ENCODE measurements around the gene GRB10. TPM values are rescaled to one million over a fixed set of nuclear protein-coding genes. Genes with fewer than 3 reads are reported as not detected.

GRB10 gene
- total RNA-seq, 1 donor from 2014 or later: 48.6 TPM

DNA sequence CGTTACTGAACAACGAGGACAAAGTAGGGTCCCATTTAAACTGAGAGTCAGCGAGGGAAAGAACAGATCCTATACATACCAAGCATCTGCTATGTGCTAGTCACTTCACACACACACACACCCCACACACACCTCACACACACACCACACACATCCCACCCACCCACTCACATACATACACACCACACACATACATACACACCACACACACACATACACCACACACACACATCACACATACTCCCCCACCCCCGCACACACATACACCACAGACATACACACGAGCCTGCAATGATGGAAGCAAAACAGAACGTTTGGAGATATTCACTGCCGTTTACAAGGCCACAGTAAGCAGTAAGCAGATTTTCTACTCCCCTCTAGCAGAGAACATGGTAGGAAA lies 607 bp upstream of the GRB10 start:
- H3K9me3 ChIP-seq: no peaks in the 10 kb centered on the region
- H3K27me3 ChIP-seq: no peaks in the 10 kb centered on the region
- peak overlapping the region; percentile 38 to 45 for H3K4me3 ChIP-seq
- peaks cover 40% of the 10 kb centered on the region for H3K4me1 ChIP-seq
- no peak for DNase-seq (ENCODE audit: extremely low spot score in 2 of 2)
- H3K36me3 ChIP-seq: no peaks in the 10 kb centered on the region
- TF ChIP-seq POLR2AphosphoS5 (IDR thresholded peaks at IDR 0.05; ENCODE audit: insufficient read depth in 1 of 2, low read depth in 1 of 2) (no peak), POLR2A (IDR thresholded peaks at IDR 0.05) (no peak), CTCF (IDR thresholded peaks at IDR 0.05) (no peak)
- intact Hi-C loops (cut with DNase I): loop anchor here (10.0 kb wide), 1 partner anchor 309 kb away; no protein-coding TSS in a partner anchor
- H3K27ac ChIP-seq: no peak overlapping the region

- H3K27ac ChIP-seq: no peak overlapping the region
- H3K9me3 ChIP-seq: no peaks in the 10 kb centered on the region
- intact Hi-C loops (cut with DNase I): loop anchor here (10.0 kb wide), 1 partner anchor 307 kb away; no protein-coding TSS in a partner anchor
- no peak for DNase-seq (ENCODE audit: extremely low spot score in 2 of 2)
- H3K36me3 ChIP-seq: no peaks in the 10 kb centered on the region
- peaks cover 38% of the 10 kb centered on the region for H3K4me1 ChIP-seq
- no peak for TF ChIP-seq POLR2AphosphoS5 (IDR thresholded peaks at IDR 0.05; ENCODE audit: insufficient read depth in 1 of 2, low read depth in 1 of 2)
- no peak for TF ChIP-seq POLR2A (IDR thresholded peaks at IDR 0.05)
- no peak for TF ChIP-seq CTCF (IDR thresholded peaks at IDR 0.05)
- peak overlapping the region; percentile 38 to 45 for H3K4me3 ChIP-seq
- H3K27me3 ChIP-seq: no peaks in the 10 kb centered on the region
Observed at GRCh38 chr7:50781381-50782293, 1.1 kb downstream of the GRB10 start.

DNA sequence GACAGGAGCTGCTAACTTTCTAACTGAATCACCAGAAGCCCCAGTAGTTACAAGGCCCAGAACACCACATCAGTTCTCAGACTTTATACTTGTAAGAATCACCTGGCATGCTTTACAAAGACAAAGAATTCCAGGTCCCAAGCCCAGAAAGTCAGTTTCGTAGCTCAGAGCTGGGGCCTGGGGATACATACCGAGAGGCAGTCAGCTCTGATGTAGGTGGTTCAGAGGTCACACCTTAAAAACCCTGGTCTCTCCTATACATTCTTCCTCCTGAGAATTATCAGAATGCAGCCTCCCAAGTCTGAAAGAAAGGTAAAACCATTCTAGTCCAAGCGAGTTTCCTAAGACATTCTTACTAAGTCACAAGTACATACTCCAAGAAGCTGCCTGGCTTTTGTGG lies 2.3 kb downstream of the GRB10 start:
- H3K27me3 ChIP-seq: no peaks in the 10 kb centered on the region
- H3K9me3 ChIP-seq: no peaks in the 10 kb centered on the region
- H3K4me3 ChIP-seq: no peak overlapping the region
- TF ChIP-seq POLR2AphosphoS5 (IDR thresholded peaks at IDR 0.05; ENCODE audit: insufficient read depth in 1 of 2, low read depth in 1 of 2) (no peak), POLR2A (IDR thresholded peaks at IDR 0.05) (no peak), CTCF (IDR thresholded peaks at IDR 0.05) (no peak)
- no peaks in the 10 kb centered on the region for H3K36me3 ChIP-seq
- intact Hi-C loops (cut with DNase I): loop anchor here (10.0 kb wide), 1 partner anchor 306 kb away; no protein-coding TSS in a partner anchor
- no peak for DNase-seq (ENCODE audit: extremely low spot score in 2 of 2)
- no peak overlapping the region for H3K27ac ChIP-seq
- H3K4me1 ChIP-seq: peaks cover 45% of the 10 kb centered on the region

DNA sequence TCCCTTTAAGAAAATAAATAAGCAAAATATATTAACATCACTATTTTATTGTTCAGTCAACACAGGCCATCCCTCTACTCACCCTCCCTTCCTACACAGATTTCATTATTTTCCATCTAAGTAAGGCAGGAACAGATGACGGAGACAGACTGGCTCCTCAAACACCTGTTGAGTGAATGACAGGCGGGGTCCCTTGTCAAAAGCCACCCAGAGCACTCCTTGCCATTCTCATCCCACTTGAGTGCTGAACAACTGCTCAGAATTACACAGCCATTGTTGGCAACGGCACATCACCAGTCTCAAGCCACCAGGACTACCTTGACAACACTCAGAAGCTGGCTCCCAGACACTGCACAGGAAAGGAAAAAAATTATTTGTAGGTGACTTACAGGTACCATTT lies 3.3 kb downstream of the GRB10 start:
- intact Hi-C loops (cut with DNase I): no loop called here
- Histone ChIP-seq H3K27ac (no peak overlapping the region), H3K4me1 (peaks cover 43% of the 10 kb centered on the region)

More for the DNA sequence above, 3.3 kb downstream of the GRB10 start:
- DNase-seq (ENCODE audit: extremely low spot score in 2 of 2): no peak
- H3K4me3 ChIP-seq: no peak overlapping the region
- H3K36me3 ChIP-seq: no peaks in the 10 kb centered on the region
- no peaks in the 10 kb centered on the region for H3K9me3 ChIP-seq
- no peaks in the 10 kb centered on the region for H3K27me3 ChIP-seq
- TF ChIP-seq POLR2AphosphoS5 (IDR thresholded peaks at IDR 0.05; ENCODE audit: insufficient read depth in 1 of 2, low read depth in 1 of 2) (no peak), POLR2A (IDR thresholded peaks at IDR 0.05) (no peak), CTCF (IDR thresholded peaks at IDR 0.05) (no peak)
